ENCODE results near the gene ECE1. TPM values are rescaled to one million over a fixed set of nuclear protein-coding genes. Genes with fewer than 3 reads are reported as not detected.
"Not testable (repeated sequence)": the region's sequence is repeated elsewhere in the genome, so short reads cannot be mapped to it uniquely, and the experiment has no call there.

Gene ECE1
- total and polyA plus RNA-seq, 10 of the 15 experiments (the other 5 are each of a cell fraction or from before 2014, with no cell fraction given), result 0.97 to 81.0 (median 37.0) TPM

GRCh38 chr1:21228224-21228623 is 62.0 kb downstream of the ECE1 start:
- in situ Hi-C loops (cut with MboI), result not testable (repeated sequence)
- WGBS (ENCODE audit: insufficient coverage, insufficient replicate concordance, low lambda C conversion rate, missing lambda C conversion rate), result 73% methylated on average over 7 of the region's 7 CpGs
- CTCF ChIA-PET, result interaction anchor here (0.6 to 0.8 kb wide), 2 partner anchors 20 to 140 kb away, joined by 3 read pairs; no protein-coding TSS in a partner anchor

GRCh38 chr1:21225065-21225464 is 65.2 kb downstream of the ECE1 start:
- Histone ChIP-seq H3K36me3 (ENCODE audit: control insufficient read depth in 2 of 2, insufficient read depth in 2 of 2, low read length in 1 of 2) (peaks cover 0 to 11% of the 10 kb centered on the region in 2 experiments; a peak in 3 of 4 replicates), H2AFZ (ENCODE audit: control insufficient read depth, low read depth, low read length) (no peak overlapping the region), H3K4me2 (ENCODE audit: control insufficient read depth, insufficient read depth) (no peak overlapping the region), H3K27me3 (replicated peaks in 1 of 2; ENCODE audit: control insufficient read depth in 2 of 2, insufficient read depth in 2 of 2, low read length in 1 of 2) (no peaks in the 10 kb centered on the region), H4K20me1 (ENCODE audit: control insufficient read depth, insufficient read depth) (no peaks in the 10 kb centered on the region), H3K4me3 (no peak overlapping the region), H3K79me2 (ENCODE audit: control insufficient read depth, insufficient read depth, low read length) (no peaks in the 10 kb centered on the region), H3K9me3 (replicated peaks; ENCODE audit: control insufficient read depth, insufficient read depth, low read length) (no peaks in the 10 kb centered on the region), H3K27ac (ENCODE audit: control insufficient read depth, insufficient read depth) (no peak overlapping the region), H3K4me1 (ENCODE audit: control insufficient read depth, insufficient read depth, low read length) (no peaks in the 10 kb centered on the region), H3K9ac (ENCODE audit: control insufficient read depth, insufficient read depth, low read length) (no peak overlapping the region)
- ChIA-PET SMC1A (ENCODE audit: uncharacterized antibody, unreplicated experiment) (no interaction called here), RAD21 (ENCODE audit: unreplicated experiment) (no interaction called here), CTCF (interaction anchor here (1.2 to 1.6 kb wide), 2 partner anchors 9 to 27 kb away, joined by 3 to 6 read pairs; no protein-coding TSS in a partner anchor), POLR2A (interaction anchor here (0.5 kb wide), 1 partner anchor 400 kb away, joined by 3 read pairs; no protein-coding TSS in a partner anchor)
- intact Hi-C loops (cut with micrococcal nuclease; ENCODE audit: unreplicated experiment), result no loop called here
- ATAC-seq, result no peak
- in situ Hi-C loops (cut with MboI), result no loop called here
- TF ChIP-seq FOXK2 (IDR thresholded peaks at IDR 0.05) (no peak), SIN3A (IDR thresholded peaks at IDR 0.05; ENCODE audit: low read depth, low read length) (no peak), PBX3 (IDR thresholded peaks at IDR 0.05; ENCODE audit: insufficient replicate concordance, low read depth, low read length) (no peak), CHD4 (IDR thresholded peaks at IDR 0.05) (no peak)
- no peak for FAIRE-seq
- 85% methylated on average over 28 of the region's 33 CpGs for WGBS (ENCODE audit: insufficient coverage, insufficient replicate concordance, low lambda C conversion rate, missing lambda C conversion rate)
- no TSS peak for BruUV-seq (replicated peaks)
- no peak for DNase-seq (ENCODE audit: low read depth, low spot score)

More at GRCh38 chr1:21228224-21228623, 62.0 kb downstream of the ECE1 start:
- TF ChIP-seq ATF7 (IDR thresholded peaks at IDR 0.05; ENCODE audit: low read depth), result 0 out of 2 replicates have a peak, but pooled peaks have one; percentile 15
- H3K4me1 ChIP-seq (ENCODE audit: control insufficient read depth, insufficient read depth, low read length); H3K79me2 ChIP-seq (ENCODE audit: control insufficient read depth, insufficient read depth, low read length); H3K9me3 ChIP-seq (replicated peaks; ENCODE audit: control insufficient read depth, insufficient read depth, low read length); H2AFZ ChIP-seq (ENCODE audit: control insufficient read depth, low read depth, low read length); H3K27ac ChIP-seq (ENCODE audit: control insufficient read depth, insufficient read depth); ATAC-seq; H3K27me3 ChIP-seq (replicated peaks in 1 of 2; ENCODE audit: control insufficient read depth in 2 of 2, insufficient read depth in 2 of 2, low read length in 1 of 2); intact Hi-C loops (cut with micrococcal nuclease; ENCODE audit: unreplicated experiment); H3K9ac ChIP-seq (ENCODE audit: control insufficient read depth, insufficient read depth, low read length); RAD21 ChIA-PET (ENCODE audit: unreplicated experiment); BruUV-seq (replicated peaks); H3K4me3 ChIP-seq; DNase-seq (ENCODE audit: low read depth, low spot score); H4K20me1 ChIP-seq (ENCODE audit: control insufficient read depth, insufficient read depth); H3K4me2 ChIP-seq (ENCODE audit: control insufficient read depth, insufficient read depth); FAIRE-seq; SMC1A ChIA-PET (ENCODE audit: uncharacterized antibody, unreplicated experiment): not testable (repeated sequence)
- H3K36me3 ChIP-seq (ENCODE audit: control insufficient read depth in 2 of 2, insufficient read depth in 2 of 2, low read length in 1 of 2), result peaks cover 0 to 11% of the 10 kb centered on the region in 2 experiments; a peak in 3 of 4 replicates
- POLR2A ChIA-PET, result interaction anchor here (0.7 kb wide), 1 partner anchor 40 kb away, joined by 4 read pairs; no protein-coding TSS in a partner anchor

All from GM12878 (cell line).